Activated naive CD8-positive, alpha-beta T cell treated with anti-CD3 and anti-CD28 coated beads, Interleukin-2, amount 10 ng/mL, durations not matched to agents 7 days and 5 days (primary cell): ENCODE measurements around the gene SLC37A4. TPM values are rescaled to one million over a fixed set of nuclear protein-coding genes. Genes with fewer than 3 reads are reported as not detected.
"Not testable (repeated sequence)": the region's sequence is repeated elsewhere in the genome, so short reads cannot be mapped to it uniquely, and the experiment has no call there.

Source experiments
- ATAC-seq: fragments of 150-1000 bp; cut with Tn5 transposase; one replicate; pipeline ENCODE4 v1.10.0; 2021; ENCODE audit warnings: low read depth, moderate library complexity
- POLR2A ChIA-PET: fragments of 350-600 bp; sonication (Branson Sonifier 250); formaldehyde crosslinking; loops from one replicate; lab custom pipeline; 2021; ENCODE audit warnings: antibody characterized with exemption; lab: Charles Lee
- DNase-seq: peaks from one replicate; pipeline ENCODE4 v3.0.0; 2021
- H3K27ac Mint-ChIP-seq: one replicate; pipeline ENCODE4 v1.8.0; 2022; ENCODE audit warnings: mild to moderate bottlenecking, mixed read lengths
- H3K27me3 Mint-ChIP-seq: one replicate; pipeline ENCODE4 v1.8.0; 2022; ENCODE audit warnings: mild to moderate bottlenecking, moderate library complexity, mixed read lengths
- H3K36me3 Mint-ChIP-seq: one replicate; pipeline ENCODE4 v1.8.0; 2021; ENCODE audit warnings: mild to moderate bottlenecking, mixed read lengths
- H3K4me1 Mint-ChIP-seq: one replicate; pipeline ENCODE4 v1.8.0; 2021; ENCODE audit warnings: mixed read lengths
- H3K4me3 Mint-ChIP-seq: one replicate; pipeline ENCODE4 v1.8.0; 2022; ENCODE audit warnings: mild to moderate bottlenecking, moderate library complexity, mixed read lengths
- H3K9me3 Mint-ChIP-seq: one replicate; pipeline ENCODE4 v1.8.0; 2021; ENCODE audit warnings: mixed read lengths
- total RNA-seq, 2 experiments: library from RNA; stranded (reverse); gene quantifications; one replicate each; pipeline ENCODE4 v1.2.3, GENCODE V29; 2021

SLC37A4 gene
- 10 to 100 TPM; 20.3 to 23.9 TPM for total RNA-seq

DNA sequence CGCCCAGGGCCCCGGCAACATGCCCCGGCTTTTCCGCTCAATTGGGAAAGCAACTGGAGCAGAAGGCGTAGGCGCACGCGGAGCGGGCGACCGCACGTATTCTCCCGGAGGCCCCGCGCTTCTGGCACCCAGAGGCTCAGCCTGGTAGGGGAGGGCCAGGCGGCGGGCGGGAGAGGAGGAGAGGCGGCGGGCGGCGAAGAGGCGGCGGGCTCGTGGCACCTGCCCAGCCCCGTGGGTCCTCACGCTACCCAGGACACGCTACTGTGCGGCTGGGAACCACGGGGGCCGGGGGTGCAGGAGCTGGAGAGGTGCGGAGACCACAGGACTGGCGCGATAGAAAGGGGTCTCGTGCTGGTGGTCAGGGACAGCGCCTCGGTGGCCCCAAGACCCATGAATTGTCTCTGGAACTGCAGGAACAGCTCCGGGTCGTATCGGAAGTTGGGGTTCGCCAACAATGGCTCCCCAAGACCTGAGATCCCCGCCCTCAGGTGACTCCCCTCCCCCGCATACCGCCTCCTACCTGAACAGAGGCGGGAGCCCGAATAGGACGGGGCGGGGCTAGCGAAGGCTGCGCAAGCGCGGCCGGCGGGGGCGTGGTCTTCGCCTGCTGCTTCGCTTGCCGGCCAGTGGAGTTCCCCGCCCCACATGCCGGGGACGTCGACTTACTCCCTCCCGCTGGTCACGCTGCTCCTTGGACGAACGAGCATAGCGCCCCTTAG lies at the start of gene SLC37A4:
TSS of gene SLC37A4 (minus strand) at position 549 of the 719 bp plus-strand sequence.
- POLR2A ChIA-PET: interaction anchor here (0.6 to 2.5 kb wide), 12 partner anchors 10 to 599 kb away, joined by 3 to 23 read pairs (median 4); partner anchors contain the start of genes CENATAC, RPS25, TRAPPC4 and VPS11
- Mint-ChIP-seq H3K9me3 (no peaks in the 10 kb centered on the region), H3K36me3 (peaks cover 5% of the 10 kb centered on the region), H3K27me3 (no peaks in the 10 kb centered on the region), H3K4me3 (peak within 1 kb of the TSS; percentile 79), H3K4me1 (peaks cover 17% of the 10 kb centered on the region), H3K27ac (peak within 1 kb of the TSS; percentile 68)
- ATAC-seq (peak; percentile 92), DNase-seq (peak; percentile 99)

DNA sequence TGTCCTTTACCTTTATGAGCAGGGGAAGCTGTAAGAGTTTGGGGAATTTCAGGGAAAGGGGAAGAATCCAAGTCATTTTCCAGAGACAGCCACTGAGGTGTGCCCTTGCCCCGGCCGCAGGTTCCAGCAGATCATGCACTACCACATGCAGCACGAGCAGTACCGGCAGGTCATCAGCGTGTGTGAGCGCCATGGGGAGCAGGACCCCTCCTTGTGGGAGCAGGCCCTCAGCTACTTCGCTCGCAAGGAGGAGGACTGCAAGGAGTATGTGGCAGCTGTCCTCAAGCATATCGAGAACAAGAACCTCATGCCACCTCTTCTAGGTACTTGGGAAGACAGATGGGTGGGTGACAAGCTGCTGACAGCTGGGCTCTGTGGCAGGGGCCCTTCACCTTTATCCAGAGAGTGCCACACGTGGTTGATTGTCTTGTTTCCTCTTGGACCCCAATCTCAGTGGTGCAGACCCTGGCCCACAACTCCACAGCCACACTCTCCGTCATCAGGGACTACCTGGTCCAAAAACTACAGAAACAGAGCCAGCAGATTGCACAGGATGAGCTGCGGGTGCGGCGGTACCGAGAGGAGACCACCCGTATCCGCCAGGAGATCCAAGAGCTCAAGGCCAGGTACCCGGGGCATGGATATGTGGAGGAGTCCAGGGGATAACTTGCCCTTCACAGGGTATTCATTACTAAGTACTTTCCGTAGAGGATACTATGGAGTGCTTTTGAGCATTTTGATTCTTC lies 48.2 kb upstream of the SLC37A4 start:
- Mint-ChIP-seq H3K36me3 (peaks cover 7% of the 10 kb centered on the region), H3K27ac (no peak overlapping the region), H3K4me3 (no peak overlapping the region), H3K4me1 (no peaks in the 10 kb centered on the region), H3K9me3 (no peaks in the 10 kb centered on the region), H3K27me3 (no peaks in the 10 kb centered on the region)
- no peak for DNase-seq
- no peak for ATAC-seq
- POLR2A ChIA-PET: interaction anchor here (1.4 to 1.6 kb wide), 2 partner anchors 11 to 13 kb away, joined by 3 to 7 read pairs; partner anchors contain the start of gene VPS11

DNA sequence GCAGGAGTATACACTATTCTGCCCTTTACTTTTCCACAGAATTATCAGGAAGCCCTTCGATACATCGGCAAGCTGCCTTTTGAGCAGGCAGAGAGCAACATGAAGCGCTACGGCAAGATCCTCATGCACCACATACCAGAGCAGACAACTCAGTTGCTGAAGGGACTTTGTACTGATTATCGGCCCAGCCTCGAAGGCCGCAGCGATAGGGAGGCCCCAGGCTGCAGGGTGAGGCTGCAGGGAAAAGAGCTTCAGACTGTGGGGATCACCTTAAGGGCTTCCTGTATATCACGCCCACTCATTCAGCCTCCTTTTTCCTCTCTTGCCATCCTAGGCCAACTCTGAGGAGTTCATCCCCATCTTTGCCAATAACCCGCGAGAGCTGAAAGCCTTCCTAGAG lies 47.2 kb upstream of the SLC37A4 start:
- Mint-ChIP-seq H3K36me3 (peaks cover 11% of the 10 kb centered on the region), H3K4me1 (no peaks in the 10 kb centered on the region), H3K27ac (no peak overlapping the region), H3K27me3 (no peaks in the 10 kb centered on the region), H3K4me3 (no peak overlapping the region), H3K9me3 (no peaks in the 10 kb centered on the region)
- POLR2A ChIA-PET: interaction anchor here (0.6 to 1.6 kb wide), 3 partner anchors 10 to 286 kb away, joined by 3 to 7 read pairs (median 5); partner anchors contain the start of gene VPS11
- no peak for DNase-seq
- ATAC-seq: no peak

DNA sequence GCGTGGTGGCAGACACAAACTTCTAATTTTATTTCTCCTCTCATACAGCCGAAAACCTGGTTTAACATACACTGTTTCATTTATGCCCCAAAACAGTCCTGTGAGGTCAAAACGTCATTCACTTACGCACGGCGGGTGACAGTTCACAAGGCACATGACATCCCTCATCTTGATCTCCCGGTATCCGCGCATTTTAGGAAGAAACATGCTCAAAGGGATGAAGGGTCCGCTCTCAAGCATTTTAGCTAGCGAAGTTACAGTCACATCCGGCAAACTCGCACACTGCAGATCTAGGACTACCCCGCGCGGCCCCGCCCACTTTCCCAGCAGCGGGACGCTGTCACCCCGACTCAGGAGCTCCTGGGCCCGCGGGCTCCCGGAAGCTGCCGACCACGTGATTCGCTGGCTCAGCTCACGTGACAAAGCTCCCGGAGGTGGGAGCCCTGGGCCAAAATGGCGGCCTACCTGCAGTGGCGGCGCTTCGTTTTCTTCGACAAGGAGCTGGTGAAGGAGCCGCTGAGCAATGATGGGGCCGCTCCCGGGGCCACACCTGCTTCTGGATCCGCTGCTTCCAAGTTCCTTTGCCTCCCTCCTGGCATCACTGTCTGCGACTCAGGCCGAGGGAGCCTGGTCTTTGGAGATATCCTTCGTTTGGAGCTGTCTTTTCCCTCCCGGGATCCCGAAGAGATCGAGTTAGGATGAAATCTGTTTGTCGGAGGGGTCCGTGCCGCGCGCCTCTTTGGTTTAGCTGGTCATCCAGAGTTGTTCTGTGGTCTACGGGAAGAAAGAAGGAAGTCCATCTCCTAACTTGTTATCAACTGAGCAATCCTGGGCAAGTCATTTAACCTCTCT lies 36.9 kb upstream of the SLC37A4 start, which contains the start of gene VPS11:
TSS of gene VPS11 (plus strand) at position 448 of the 852 bp plus-strand sequence. CDS start at position 454, 6 bp downstream.
- Mint-ChIP-seq H3K36me3 (peaks cover 5% of the 10 kb centered on the region), H3K9me3 (no peaks in the 10 kb centered on the region), H3K27me3 (no peaks in the 10 kb centered on the region), H3K27ac (peak within 1 kb of the TSS; percentile 96), H3K4me3 (peak within 1 kb of the TSS; percentile 92), H3K4me1 (peaks cover 30% of the 10 kb centered on the region)
- DNase-seq (peak; percentile 98), ATAC-seq (peak; percentile 99)
- POLR2A ChIA-PET: interaction anchor here (0.6 to 2.4 kb wide), 26 partner anchors 11 to 708 kb away, joined by 3 to 44 read pairs (median 6); partner anchors contain the start of genes C2CD2L, CBL, DPAGT1 and HINFP

DNA sequence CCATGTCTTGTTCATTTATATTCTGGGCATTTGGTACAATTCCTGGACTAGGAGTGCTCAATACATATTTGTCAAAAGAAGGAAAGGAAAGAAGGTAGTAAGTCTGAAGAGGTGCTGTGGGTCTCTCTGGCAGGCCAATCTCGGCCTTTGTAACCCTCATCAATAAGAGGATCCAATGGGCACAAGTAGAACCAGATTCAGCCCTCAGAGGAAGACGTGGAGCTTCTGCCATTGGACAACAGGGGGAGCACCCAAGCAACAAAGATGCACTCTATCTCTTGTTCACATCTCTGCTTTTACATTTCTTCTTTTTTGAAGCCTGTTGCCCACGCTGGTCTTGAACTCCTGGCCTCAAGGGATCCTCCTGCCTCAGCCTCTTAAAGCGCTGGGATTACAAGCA lies 34.7 kb upstream of the SLC37A4 start:
- peak; percentile 23 for ATAC-seq
- H3K9me3 Mint-ChIP-seq: no peaks in the 10 kb centered on the region
- POLR2A ChIA-PET: interaction anchor here (1.0 to 1.9 kb wide), 3 partner anchors 9 to 42 kb away, joined by 3 to 7 read pairs (median 6); partner anchors contain the start of genes C2CD2L and HYOU1

DNA sequence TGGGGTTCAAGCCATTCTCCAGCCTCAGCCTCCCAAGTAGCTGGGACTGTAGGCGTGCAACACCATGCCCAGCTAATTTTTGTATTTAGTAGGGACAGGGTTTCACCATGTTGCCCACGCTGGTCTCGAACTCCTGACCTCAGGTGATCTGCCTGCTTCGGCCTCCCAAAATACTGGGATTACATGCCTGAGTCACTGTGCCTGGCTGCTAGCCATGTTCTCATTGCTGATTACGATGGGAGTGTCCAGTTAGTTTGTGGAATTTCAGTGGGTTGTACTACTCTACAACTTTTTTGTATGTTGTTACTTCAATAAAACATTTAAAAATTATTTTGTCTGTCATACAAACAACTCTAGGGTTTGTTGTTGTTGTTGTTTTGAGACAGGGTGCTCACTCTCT lies 32.1 kb upstream of the SLC37A4 start:
- H3K4me1 Mint-ChIP-seq: peaks cover 29% of the 10 kb centered on the region
- POLR2A ChIA-PET: interaction anchor here (0.6 kb wide), 1 partner anchor 12 kb away, joined by 6 read pairs; no protein-coding TSS in a partner anchor
- DNase-seq (no peak), ATAC-seq (no peak)
- H3K4me3 Mint-ChIP-seq: no peak overlapping the region
- H3K27me3 Mint-ChIP-seq: no peaks in the 10 kb centered on the region
- H3K27ac Mint-ChIP-seq: no peak overlapping the region
- H3K9me3 Mint-ChIP-seq: no peaks in the 10 kb centered on the region
- H3K36me3 Mint-ChIP-seq: peaks cover 2% of the 10 kb centered on the region

More for the DNA sequence above, 34.7 kb upstream of the SLC37A4 start:
- DNase-seq: no peak
- H3K36me3 Mint-ChIP-seq: peaks cover 4% of the 10 kb centered on the region
- peaks cover 30% of the 10 kb centered on the region for H3K4me1 Mint-ChIP-seq
- H3K4me3 Mint-ChIP-seq: peak overlapping the region; percentile 31
- H3K27ac Mint-ChIP-seq: peak overlapping the region; percentile 59
- H3K27me3 Mint-ChIP-seq: no peaks in the 10 kb centered on the region

DNA sequence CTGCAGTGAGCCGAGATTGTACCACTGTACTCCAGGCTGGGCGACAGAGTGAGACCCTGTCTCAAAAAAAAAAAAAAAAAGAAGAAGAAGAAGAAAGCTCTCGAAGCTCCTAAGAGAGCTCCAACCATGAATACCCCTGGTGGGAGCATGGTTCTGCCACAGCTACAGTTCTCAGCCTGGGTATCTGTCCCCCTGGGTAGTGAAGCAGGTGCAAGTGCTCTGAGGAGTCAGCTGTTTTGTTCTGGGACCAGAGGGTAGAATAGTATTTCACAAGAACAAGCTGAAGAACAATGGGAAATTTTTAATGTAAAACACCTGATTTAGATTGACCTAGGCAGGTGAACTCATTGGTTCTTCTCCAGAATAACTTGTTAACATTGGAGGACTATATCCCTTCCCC lies 30.6 kb upstream of the SLC37A4 start:
- no peak for DNase-seq
- Mint-ChIP-seq H3K27me3 (no peaks in the 10 kb centered on the region), H3K4me1 (peaks cover 24% of the 10 kb centered on the region), H3K27ac (no peak overlapping the region), H3K9me3 (no peaks in the 10 kb centered on the region), H3K4me3 (no peak overlapping the region), H3K36me3 (peaks cover 4% of the 10 kb centered on the region)
- POLR2A ChIA-PET: interaction anchor here (0.7 to 1.0 kb wide), 3 partner anchors 24 to 260 kb away, joined by 4 to 7 read pairs (median 6); no protein-coding TSS in a partner anchor
- ATAC-seq: no peak

DNA sequence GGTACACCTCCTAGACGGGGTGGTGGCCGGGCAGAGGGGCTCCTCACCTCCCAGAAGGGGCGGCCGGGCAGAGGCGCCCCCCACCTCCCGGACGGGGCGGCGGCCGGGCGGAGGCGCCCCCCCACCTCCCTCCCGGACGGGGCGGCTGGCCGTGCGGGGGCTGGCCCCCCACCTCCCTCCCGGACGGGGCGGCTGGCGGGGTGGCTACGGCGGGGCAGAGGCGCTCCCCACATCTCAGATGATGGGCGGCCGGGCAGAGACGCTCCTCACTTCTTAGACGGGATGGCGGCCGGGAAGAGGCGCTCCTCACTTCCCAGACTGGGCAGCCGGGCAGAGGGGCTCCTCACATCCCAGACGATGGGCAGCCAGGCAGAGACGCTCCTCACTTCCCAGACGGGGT lies 28.5 kb upstream of the SLC37A4 start:
- POLR2A ChIA-PET, DNase-seq, H3K36me3 Mint-ChIP-seq, H3K27me3 Mint-ChIP-seq, ATAC-seq, H3K4me3 Mint-ChIP-seq, H3K27ac Mint-ChIP-seq, H3K9me3 Mint-ChIP-seq: not testable (repeated sequence)
- peaks cover 23% of the 10 kb centered on the region for H3K4me1 Mint-ChIP-seq

DNA sequence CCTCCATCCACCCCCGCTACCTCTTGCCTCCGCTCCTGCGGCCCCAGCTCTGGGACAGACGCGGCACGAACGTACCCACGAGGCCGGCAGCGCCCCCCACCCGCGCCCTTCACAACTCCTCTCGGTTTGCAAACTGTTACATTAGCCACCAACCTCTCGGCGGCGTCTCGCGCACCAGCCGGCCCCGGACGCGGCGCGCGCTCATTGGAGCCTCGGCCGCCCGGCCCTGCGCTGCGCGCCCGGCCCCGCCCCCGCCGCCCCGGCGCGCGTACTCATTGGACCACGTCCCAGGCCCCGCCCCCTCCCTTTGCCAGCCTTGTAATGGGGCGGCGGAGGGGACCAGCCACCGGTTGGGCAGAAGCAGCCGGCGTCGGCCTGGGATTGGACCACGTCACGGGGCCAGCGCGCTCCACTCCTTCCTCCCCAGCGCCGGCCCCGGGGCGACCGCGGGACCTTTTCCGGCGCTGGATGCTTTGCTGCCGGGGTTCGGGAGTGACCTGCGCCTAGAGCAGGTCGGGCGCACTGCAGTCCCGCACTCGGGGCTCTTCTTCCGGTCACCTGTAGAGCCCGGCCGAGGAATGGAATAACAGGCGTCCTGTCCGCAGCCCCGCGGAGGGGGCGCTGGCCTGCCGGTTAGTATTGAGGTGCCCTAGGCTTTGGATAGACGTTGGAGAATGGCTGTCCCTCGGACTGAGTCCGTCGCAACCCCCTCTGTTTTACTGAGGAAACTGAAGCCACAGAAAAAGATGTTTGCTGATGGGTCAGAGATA lies 26.5 kb upstream of the SLC37A4 start, which contains the start of gene HYOU1:
TSS of gene HYOU1 (minus strand) at position 206 of the 770 bp plus-strand sequence. CDS start 1,045 bp downstream, outside the sequence.
- no peaks in the 10 kb centered on the region for H3K9me3 Mint-ChIP-seq
- peak within 1 kb of the TSS; percentile 98 for H3K27ac Mint-ChIP-seq
- peak within 1 kb of the TSS; percentile 98 for H3K4me3 Mint-ChIP-seq
- POLR2A ChIA-PET: interaction anchor here (0.6 to 4.9 kb wide), 21 partner anchors 8 to 453 kb away, joined by 3 to 44 read pairs (median 5); partner anchors contain the start of genes C2CD2L, DPAGT1, HINFP and HMBS
- ATAC-seq (peak; percentile 98), DNase-seq (peak; percentile 99)
- peaks cover 7% of the 10 kb centered on the region for H3K36me3 Mint-ChIP-seq
- peaks cover 22% of the 10 kb centered on the region for H3K4me1 Mint-ChIP-seq
- no peaks in the 10 kb centered on the region for H3K27me3 Mint-ChIP-seq

DNA sequence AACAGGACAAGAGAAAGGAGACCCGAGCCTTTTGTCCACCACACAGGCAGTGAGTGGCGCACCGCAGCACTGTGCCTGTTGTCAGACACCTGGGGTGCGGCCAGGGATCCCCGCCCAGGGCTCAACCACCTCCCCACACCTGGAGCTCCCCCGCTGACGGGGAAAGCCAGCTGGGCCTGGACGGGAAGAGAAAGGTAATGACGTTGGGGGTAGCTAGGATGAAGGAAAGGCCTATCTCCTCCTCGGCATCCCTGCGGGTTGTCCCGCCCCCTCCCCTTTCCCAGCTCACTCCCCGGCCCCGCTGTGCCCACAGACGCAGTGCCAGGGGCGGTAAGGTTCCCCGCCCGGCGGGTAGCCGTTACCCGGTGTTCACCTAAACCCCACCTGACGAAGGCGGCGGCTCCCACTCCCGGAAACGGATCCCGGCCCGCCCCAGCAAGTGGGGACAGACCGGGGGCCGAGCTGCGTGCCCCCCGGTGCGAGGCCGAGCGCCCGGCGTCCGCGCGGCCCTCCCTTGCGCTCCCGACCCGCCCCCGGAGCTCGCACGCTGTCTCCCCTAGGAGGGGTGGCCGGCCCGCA lies 25.8 kb upstream of the SLC37A4 start:
- Mint-ChIP-seq H3K9me3 (no peaks in the 10 kb centered on the region), H3K4me1 (peaks cover 23% of the 10 kb centered on the region), H3K36me3 (peaks cover 10% of the 10 kb centered on the region), H3K4me3 (peak overlapping the region; percentile 98), H3K27me3 (no peaks in the 10 kb centered on the region), H3K27ac (peak overlapping the region; percentile 98)
- DNase-seq (peak; percentile 58), ATAC-seq (no peak)
- POLR2A ChIA-PET: interaction anchor here (0.6 to 4.9 kb wide), 20 partner anchors 8 to 452 kb away, joined by 3 to 44 read pairs (median 4); partner anchors contain the start of genes C2CD2L, DPAGT1, HINFP and HMBS

DNA sequence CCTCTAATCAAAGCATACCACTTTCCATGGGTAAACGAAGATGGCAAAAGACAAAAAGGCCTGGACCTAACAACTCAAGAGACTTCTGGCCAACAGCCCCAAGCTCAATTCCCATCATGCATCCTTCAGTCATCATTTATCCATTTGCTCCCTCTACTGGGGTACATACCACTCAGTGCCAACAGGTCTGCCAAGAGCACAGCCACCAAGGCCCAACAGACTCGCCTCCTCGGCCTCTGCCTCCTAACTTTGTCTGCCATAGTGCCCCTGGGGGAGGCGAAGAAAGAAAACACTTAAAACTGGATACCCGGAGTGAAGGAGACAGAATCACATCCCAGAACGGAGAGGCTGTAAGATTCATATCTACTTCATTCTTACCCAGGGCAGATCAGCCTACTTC lies 25.2 kb upstream of the SLC37A4 start:
- Mint-ChIP-seq H3K27ac (peak overlapping the region; percentile 79), H3K36me3 (peaks cover 14% of the 10 kb centered on the region), H3K27me3 (no peaks in the 10 kb centered on the region), H3K4me3 (peak overlapping the region; percentile 98), H3K4me1 (peaks cover 23% of the 10 kb centered on the region), H3K9me3 (no peaks in the 10 kb centered on the region)
- POLR2A ChIA-PET: interaction anchor here (0.6 to 4.9 kb wide), 16 partner anchors 8 to 266 kb away, joined by 3 to 44 read pairs (median 4); partner anchors contain the start of genes C2CD2L, CENATAC, HINFP and HMBS
- DNase-seq (no peak), ATAC-seq (no peak)
